DMS153 (cell line): ENCODE results near the gene CASKIN2.
"Not testable (repeated sequence)": the region's sequence is repeated elsewhere in the genome, so short reads cannot be mapped to it uniquely, and the experiment has no call there.

Source experiments
- DNase-seq: peaks from one replicate; lab custom pipeline; 2025; lab: John Stamatoyannopoulos, UW

The CASKIN2 gene

GRCh38 chr17:75487351-75488070 is 27.8 kb downstream of the CASKIN2 start:
- no peak for DNase-seq

- no peak for DNase-seq
These were observed 28.4 kb downstream of the CASKIN2 start for GRCh38 chr17:75486951-75487350.

DNA sequence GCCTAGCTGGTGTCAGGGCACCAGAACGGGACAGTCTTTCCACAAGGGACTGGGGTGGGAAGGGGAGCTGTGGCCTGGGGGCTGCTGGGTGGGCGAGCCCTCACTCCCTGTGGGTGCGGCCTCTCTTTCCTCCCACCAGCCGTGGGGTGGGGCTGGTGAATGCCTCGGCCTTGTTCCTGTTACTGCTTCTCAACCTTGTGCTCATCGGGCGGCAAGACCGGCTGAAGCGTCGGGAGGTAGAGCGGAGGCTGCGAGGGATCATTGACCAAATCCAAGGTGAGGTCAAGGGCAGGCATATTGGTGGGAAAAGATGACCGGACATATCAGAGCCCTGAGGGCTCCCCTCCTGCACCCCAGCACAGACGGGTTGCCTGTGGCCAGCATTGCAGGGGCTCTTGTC is 29.2 kb downstream of the CASKIN2 start:
- no peak for DNase-seq

DNA sequence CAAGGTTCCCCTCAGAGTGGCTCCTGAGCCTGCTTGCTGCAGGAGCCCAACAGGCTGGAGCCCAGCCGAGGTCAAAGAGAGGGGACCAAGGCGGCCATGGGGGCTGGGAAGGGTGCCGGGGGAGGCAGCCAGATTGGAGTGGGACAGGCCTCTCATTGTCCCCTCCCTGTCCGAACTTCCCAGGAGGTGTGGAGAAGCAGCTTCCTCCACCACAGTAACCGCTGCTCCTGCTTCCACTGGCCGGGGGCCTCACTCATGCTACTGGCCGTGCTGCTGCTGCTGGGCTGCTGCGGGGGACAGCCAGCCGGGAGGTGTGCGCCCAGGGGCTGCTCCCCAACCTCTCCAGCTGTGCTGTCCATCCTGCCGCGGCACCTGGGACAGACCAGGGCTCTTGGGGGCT is 29.6 kb downstream of the CASKIN2 start:
- DNase-seq: no peak

GRCh38 chr17:75482098-75482942 is 33.0 kb downstream of the CASKIN2 start:
- DNase-seq: no peak

- no peak for DNase-seq
These were observed 33.9 kb downstream of the CASKIN2 start for GRCh38 chr17:75481194-75482068.

- DNase-seq: no peak
These were observed 35.1 kb downstream of the CASKIN2 start for GRCh38 chr17:75480281-75480680.

DNA sequence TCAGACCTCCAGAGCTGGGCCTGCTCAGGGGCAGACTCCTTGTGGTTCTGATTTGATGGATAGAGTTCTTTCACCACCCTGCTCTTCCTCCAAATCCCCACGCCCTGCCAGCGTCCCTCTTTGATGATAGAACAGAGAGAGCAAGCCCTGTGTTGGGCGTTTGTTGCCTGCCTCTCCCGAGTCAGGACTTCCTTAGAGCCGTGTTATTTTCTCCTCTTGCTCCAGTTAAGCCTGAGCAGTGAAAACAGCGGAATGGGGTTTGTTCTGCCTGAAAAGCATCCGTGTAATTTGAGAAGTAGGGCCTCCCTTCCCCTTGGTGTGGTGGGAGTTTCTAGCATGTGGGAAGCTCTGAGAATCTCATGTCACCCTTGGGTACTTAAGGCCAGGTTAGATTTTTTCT is 36.8 kb downstream of the CASKIN2 start:
- DNase-seq: no peak

DNA sequence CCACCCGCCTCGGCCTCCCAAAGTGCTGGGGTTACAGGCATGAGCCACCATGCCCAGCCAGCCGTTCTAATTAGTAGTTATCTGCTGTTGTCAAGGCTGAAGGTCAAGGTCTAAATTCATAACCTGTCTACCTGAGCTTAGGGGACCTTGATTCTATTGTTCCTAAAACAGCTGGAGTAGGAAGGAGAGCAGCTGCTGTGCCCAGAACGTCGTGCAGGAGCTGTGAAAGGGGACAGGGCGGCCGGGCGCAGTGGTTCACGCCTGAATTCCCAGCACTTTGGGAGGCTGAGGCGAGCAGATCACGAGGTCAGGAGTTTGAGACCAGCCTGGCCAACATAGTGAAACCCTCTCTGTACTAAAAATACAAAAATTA is 37.9 kb downstream of the CASKIN2 start:
- DNase-seq: not testable (repeated sequence)

DNA sequence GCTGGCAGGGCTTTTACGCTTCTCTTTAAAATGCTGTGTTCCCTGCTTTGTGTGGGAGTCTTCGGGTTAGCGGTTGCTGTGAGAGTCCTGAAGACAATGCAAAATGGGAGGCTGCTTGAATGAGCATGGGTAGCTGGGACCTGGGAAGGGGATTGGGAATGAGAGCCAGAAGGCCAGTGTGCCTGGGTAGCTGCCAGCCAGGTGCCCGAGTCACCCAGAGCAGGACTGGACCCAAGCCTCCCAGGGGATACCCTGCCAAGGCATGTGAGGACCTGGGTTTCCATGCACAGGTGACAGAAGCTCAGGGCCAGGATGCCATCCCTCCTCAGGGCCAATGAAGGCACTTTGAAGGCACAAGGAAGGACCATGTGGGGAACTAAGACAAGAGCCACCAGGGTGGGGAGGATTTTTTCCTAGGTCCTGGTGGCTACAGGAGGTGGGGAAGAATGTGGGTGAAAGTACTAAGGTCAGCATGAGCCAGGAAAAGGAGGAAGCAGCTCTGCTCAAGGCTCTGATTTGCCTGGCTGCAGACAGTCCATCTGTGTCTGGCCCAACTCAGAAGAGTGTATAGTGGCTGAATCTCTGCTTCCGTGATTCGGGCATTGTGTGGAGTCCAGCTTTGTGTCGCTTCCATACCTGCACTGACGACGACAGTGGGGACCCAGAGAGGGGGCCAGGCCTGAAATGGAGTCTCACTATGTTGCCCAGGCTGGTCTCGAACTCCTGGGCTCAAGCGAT is 38.4 kb downstream of the CASKIN2 start:
- no peak for DNase-seq

- DNase-seq: no peak
These were observed 39.1 kb downstream of the CASKIN2 start for GRCh38 chr17:75476271-75476671.

DNA sequence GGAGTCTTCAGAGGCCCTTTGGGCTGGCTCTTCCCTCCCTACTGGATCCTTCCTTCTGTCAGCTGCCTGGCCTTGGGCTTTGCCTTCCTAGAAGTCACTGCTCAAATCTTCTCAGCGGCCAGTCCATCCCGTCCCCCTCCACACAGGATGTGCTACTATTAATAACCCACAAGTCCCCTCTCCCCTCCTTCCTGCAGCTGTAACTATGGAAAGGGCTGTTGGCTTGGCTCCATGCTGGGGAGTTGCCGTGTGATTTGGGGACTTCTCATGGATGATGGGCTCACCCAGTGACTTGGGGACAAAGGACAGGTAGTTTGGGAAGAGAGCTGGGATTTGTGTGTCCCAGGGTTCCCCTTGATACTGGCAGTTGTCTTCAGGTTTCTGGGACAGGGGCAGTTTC is 39.5 kb downstream of the CASKIN2 start:
- no peak for DNase-seq

- no peak for DNase-seq
These were observed 40.0 kb downstream of the CASKIN2 start for GRCh38 chr17:75475144-75475835.

- no peak for DNase-seq
These were observed 40.6 kb downstream of the CASKIN2 start for GRCh38 chr17:75474736-75475135.

DNA sequence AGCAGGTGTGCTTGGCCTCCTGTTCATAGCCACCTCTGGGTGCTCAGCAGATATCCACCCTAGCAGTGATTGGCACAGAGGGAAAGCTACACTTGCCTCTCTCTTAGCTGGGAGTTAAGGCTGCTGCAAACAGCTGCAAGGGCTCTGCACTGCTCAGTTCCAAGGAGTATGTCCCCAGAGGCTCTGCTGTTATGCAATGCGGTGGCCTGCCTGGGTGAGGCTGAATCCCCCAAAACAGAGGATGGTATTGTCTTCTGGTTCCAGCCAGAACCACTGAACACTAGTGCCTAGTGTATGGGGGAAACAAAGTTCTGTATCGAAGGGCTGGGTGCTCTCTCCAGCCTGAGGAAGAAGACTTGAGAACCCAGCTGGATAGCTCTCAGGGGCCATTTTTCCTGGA is 42.1 kb downstream of the CASKIN2 start:
- no peak for DNase-seq

DNA sequence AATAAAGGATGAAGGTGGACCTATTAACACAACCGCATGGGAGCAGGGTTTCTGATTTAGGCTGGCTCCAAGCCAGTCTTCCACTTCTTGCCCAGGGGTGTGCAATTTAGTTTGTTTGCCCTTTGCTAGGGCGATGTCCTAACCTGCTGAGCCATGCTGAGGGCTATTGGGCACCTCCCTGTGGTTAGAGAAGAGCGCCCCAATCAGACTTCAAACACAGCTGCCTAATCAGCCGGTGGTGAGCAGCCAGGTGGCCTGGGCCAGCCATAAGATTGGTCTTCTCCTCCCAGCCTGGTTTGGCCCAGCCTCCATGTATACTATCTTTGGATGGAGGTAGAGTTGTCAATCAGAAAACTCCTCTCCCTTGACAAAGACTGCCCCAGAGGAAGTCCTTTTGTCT is 43.2 kb downstream of the CASKIN2 start:
- DNase-seq: peak; percentile 93

GRCh38 chr17:75471207-75471606 is 44.1 kb downstream of the CASKIN2 start:
- no peak for DNase-seq

DNA sequence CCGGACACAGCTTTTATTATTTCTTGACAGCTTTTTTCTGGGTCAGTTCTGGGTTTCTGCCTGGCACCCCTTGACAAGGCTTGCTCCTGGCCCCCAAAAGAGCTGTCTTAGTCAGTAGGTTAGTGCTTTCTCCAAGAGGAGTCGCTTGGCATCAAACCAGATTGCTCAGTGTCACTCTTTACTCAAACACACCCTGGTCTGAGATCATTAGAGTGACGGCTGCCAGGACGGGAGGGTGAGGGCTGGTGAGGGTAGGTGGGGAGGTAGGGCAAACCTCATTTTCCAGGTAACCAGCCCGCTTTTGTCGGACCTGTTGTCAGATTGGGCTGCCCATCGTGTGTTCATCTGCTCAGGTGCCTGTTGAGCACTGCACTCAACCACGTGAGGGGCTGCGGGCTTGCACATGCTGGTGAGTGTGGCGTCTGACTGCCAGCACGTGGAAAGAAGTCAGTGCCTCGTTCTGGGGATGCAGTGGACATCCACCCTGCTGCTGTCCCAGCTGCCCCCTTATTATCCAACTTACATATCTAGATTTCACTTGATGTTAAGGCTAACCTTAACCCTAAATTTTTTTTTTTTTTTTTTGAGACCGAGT is 46.5 kb downstream of the CASKIN2 start:
- DNase-seq: no peak

GRCh38 chr17:75468291-75468754 is 47.0 kb downstream of the CASKIN2 start:
- DNase-seq: no peak

DNA sequence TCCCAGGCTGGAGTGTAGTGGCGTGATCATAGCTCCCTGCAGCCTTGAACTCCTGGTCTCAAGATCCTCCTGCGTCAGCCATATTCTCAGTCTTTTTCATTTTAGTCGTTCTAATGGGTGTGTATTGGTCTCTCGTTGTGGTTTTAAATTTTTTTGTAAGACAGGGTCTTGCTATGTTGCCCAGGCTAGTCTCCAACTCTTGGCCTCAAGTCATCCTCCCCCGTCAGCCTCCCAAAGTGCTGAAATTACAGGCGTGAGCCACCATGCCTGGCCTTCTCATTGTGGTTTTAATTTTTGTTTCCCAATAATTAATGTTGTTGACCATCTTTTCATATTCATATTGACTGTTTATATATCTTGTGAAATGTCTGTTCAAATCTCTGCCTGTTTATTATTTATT is 50.3 kb downstream of the CASKIN2 start:
- DNase-seq: no peak

- DNase-seq: no peak
These were observed 51.7 kb downstream of the CASKIN2 start for GRCh38 chr17:75463603-75464002.
